HG02870 (cell line): ENCODE measurements around the gene ABCE1.
"Not testable (repeated sequence)": the region's sequence is repeated elsewhere in the genome, so short reads cannot be mapped to it uniquely, and the experiment has no call there.

Experiments
- ATAC-seq: cut with Tn5 transposase; IDR thresholded peaks from one replicate; pipeline ENCODE4 v1.9.1; 2021; ENCODE audit warnings: mild to moderate bottlenecking, moderate library complexity; ENCODE audit not compliant: unreplicated experiment

The ABCE1 gene

DNA sequence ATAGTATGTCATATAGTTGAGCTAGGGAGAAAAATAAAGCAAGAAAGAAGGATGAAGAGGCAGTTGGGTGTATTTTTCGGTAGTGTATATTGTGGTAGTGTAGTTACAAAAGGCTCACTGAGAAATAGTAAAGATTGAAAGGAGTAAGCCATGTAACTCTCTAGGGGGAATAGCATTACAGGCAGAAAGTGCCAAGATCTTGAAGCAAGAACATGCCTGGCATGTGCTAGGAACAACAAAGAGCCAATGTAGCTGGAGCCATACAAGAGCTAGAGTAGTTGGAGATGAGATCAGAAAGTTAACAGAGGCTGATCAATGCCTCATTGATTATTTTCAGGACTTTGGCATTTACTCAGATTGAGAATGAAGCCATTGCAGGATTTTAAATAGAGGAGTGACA lies 3.0 kb downstream of the ABCE1 start:
- no peak for ATAC-seq

DNA sequence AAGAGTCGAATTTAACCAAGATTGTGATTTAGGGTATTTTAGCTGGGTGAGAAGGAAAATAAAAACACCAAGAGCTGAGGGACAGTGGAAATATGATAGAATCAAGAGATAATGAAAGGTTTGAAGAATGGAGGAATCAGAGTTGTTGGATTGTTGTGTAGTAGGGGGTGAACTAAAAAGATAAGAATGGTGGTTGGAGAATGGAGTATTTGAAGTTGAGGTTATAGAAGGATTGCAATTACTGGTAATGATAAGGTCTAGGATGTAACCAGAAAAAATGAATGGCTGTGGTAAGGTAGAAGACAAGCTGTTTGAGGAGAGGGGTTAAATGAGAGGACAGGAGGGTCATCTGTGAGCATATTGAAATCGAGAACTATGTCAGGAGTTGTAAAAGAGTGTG lies 4.5 kb downstream of the ABCE1 start:
- no peak for ATAC-seq

DNA sequence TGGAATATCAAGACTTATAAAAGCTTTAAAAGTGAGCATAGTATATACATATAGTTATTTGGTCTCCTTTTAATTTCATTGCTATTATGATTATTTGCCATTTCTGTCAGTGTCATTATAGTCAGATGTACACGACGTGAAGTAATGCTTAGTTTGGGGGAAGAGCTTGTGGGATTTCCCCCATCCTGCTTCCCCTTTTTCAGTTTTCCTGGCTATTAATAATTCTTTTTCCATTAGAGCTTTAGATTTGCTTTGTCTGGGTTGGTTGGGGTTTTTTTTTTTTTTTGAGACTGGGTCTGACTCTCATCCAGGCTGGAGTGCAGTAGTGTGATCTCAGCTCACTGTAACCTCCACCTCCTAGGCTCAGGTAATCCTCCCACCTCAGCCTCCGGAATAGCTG lies 5.4 kb downstream of the ABCE1 start:
- ATAC-seq = no peak

DNA sequence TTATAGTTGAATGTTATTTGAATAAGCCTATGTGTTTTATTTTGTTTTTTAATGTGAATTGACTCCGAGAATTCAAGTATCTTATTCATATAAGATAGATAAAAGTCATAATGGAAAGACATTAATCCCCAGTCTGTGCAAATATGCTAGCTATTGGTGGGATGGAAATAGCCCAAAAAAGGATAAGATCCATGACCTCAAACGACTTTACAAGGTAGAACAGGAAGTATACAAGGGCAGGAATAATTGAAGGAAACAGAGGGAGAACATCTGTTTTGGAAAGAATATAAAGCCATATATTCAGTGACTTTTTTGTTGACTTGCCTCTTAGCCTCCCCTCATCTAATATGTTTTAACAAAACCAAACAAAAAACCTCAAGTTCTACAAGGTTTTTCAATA lies 9.0 kb downstream of the ABCE1 start:
- no peak for ATAC-seq

DNA sequence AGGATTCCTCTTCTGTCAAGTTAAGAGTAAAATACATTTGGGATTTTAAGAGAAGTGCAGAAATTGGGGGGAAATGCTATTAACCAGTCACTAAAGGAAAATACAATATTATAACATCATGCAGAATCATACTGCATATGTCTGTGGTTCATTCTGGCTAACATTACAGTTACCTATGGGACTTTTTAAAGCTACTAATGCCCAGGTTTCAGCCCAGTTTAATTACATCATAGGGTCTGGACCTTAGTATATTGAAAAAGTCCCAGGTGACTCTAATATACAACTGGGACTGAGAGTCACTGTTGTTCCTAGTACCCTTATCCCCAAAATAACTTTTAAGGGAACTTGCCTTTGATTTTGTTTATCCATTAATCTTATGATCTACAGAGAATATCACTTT lies 10.0 kb downstream of the ABCE1 start:
- no peak for ATAC-seq

DNA sequence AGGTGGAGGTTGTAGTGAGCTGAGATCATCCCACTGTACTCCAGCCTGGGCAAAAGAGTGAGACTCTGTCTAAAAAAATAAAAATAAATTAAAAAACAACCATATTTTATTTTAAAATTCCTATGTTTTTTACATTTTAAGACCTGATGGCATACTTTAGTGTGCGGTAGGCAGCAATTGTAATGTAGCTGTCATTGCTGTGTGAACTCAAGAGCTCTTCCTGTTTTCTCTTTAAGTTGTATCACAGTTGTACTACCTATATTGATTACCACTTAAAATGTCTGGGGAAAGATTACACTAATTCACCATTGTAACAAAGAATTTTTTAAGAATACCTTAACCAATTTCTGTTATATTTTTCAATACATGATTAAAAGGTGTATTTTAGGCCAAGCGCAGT lies 27.3 kb downstream of the ABCE1 start:
- no peak for ATAC-seq

DNA sequence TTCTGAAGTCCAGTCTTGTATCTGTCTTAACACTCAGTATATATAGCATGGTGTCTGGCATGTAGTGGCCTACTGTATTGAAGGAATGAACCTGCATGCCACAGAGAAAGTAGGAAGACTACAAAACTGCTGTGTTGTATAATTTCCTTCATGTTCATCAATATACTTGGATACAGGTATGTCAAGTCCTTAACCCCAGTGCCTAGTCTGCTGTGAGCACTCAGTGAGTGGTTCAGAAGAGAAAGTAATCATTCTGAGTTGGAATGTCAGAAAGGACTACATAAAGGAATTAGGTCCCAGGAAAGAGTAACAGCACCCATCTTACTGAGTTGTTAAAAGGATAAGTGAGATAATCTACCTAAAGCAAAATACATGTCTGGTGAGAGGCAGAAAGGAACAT lies 32.0 kb downstream of the ABCE1 start:
- ATAC-seq = no peak

DNA sequence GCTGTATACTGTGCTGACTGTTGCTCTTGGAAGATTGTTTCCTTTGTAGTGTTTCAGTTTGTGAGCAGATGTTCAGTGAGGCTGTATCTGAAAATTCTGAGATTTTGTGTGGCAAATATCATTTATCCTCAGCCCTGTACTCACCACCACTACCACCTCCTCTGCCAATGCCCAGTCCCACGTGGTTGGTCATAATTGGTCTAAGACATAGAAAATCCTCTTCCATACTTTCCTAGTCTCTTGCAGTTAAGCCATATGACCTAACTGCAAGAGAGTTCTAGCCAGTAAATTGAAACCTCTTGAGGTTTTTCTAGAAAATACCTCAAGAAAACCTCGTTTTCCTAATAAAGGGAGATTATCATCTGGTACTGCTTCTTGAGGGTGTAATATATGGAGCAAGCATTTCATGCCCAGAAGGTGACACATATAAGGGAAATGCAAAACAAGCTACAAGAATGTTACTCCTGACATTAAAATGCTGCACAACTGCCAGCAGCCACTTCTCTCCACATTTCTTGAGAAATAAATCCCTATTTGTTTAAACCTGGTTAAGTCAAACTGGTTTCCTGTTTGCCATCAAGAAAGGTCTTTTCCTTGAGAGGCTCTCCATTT lies 32.8 kb downstream of the ABCE1 start:
- ATAC-seq = no peak

DNA sequence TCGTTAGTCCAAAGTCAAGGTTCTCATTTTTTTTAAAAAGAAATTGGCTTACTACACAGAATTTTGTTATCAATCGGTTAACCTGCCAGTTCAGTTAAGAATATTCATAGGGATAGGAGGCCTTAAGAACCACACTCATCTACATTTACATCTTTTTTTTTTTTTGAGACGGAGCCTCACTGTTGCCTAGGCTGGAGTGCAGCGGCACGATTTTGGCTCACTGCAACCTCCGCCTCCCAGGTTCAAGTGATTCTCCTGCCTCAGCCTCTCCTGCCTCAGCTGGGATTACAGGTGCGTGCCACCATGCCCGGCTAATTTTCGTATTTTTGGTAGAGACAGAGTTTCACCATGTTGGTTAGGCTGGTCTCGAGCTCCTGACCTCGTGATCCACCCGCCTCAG lies 33.7 kb downstream of the ABCE1 start:
- no peak for ATAC-seq

DNA sequence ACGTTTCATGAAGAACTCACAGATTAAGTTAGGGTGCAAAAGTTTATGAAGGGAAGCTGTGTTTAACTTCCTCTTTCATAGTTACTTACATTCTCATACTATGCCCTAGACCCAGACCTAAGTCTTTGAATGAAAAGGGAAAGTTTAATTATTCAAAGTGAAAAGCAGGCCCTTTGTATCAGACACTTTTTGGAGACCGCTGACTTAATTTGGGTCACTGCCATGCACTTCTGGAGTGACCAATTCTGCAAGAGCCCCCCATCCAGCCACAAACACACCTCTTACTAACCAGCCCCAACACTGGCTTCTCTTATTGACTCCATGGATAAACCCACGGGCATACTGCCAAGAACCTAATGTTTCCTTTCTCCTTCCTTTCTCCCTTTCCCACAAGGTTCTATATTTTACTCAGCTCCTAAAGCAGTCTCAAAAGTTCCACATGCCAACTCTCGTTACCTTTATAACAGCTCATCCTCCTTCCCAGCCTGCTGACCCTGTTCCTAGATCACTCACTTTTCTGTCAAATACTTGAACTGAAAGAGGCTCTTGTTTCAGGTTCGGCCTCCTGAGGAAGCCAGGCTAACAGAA lies 34.5 kb downstream of the ABCE1 start:
- ATAC-seq = peak; percentile 81

DNA sequence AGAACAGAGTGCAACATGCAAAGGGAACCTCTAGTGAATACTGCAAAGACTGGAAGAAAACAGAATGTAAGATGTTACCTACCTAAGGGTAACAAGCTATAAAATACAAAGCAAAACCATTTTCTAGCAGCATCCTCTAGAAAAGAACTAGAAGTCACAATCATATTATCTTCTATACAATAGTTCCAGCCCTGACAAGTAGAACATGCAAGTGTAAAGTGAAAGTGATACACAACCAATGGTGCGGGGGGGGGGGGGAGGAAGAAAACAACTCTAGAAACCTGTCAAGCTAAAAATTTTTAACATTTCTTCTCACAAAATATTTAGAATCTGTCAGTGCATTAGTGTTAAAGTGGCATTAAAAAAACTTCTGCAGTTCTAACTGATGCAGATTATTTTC lies 38.1 kb downstream of the ABCE1 start:
- ATAC-seq = not testable (repeated sequence)

DNA sequence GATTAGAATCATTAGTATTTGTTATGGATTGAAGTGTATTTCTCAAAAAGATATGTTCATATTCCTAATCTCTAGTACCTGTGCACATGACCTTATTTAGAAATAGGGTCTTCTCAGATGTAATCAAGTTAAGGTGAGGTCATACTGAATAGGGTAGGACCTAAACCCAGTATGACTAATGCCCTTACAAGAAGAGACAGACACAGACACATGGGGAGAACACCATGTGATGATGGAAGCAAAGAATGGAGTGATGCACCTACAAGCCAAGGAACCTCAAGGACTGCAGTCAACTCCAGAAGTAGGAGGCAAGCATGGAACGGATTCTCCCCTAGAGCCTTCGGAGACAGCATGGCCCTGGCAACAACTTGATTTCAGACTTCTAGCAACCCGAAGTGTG lies 50.9 kb downstream of the ABCE1 start:
- no peak for ATAC-seq

DNA sequence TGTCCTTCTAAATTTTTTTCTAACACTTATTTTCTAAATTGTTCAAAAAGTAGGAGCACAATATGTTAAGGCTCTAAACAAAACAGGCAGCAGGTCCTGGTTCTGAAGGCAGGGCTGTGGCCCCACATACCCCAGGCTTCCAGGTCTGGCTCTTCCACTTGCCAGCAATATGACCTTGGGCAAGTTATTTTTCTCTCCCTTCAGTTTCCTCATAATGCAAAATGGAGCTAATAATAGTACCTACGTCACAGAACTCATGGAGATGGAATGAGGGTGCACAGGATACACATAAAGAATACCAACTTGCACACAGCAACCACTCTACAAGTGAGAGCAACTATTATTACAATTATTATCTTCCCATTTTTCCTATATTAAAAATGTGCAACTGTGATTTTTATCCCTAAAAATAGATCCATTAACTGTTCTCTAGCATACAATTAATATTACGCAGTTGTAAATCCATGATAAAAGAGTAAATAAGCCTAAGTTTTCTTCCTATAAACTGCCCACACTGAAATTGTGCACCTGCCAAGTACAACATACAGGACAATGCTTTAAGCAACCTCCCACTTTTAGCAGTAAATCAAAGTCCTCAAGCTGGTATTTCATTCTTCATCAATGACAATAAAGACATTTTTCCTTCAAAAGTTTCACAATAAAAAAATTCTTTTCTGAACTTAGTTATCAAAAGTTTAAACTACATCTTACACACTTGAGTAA lies 55.2 kb downstream of the ABCE1 start:
- no peak for ATAC-seq

DNA sequence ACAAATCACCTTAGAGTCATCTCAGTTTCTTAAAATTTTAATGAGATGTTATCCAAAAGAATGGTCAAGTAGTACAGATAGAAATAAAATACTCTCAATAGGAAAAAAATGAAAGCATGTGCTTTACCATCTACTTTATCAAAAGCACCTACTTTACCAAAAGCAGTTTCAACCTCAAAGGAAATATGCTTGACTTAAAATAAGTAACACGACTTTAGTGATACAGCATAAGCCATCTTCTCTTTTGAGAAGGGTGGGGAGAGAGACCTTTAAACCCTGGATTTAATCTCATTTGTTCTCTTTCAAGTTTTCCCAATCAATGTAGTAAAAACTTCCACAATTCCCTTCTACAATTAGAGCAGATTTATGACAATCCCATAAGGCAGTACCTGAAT lies 55.8 kb downstream of the ABCE1 start:
- no peak for ATAC-seq

DNA sequence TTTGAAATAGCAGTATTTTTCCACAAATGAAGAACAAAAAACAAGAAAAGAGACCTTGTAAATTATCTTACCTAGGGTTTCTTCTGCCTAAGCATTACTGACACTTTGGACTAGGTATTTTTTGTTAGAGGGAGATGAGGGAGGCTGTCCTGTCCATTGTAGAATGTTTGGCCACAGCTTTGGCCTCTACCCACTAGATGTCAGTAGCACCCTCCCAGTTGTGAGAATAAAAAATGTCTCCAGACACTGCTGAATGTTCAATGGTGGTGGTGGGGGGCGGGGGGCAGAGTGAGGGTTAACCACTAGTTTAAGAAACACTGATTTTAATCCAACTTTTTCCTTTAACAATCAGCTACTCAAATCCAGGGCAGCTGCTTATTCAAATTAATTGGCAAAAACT lies 56.5 kb downstream of the ABCE1 start:
- peak; percentile 81 for ATAC-seq

DNA sequence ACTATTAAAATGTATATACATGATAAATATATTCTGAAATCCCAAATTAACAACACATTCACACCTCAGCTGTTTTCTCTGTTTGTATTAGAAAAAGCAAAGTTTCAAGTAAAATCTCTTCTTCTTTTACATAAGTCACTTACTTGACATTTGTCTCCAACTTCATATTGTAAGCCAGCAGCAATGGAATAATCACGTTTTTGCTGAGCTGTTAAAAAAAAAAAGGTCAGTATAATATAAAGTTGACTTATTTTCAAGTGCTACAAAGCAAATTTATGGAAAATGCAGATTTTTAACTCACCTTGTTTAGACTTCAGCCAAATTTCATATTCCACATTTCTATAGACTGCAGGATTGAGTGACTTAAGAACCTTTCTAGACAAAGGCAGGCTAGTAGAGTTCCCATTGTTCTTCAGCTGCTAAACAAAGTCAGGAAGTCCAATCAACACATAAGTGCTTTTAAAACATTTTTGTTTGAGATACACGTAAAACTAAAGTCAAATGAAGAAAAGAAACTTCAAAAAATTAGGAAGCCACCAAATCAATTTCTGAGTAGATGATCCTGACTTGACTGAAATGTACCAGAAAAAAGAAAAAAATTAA lies 57.3 kb downstream of the ABCE1 start:
- no peak for ATAC-seq

DNA sequence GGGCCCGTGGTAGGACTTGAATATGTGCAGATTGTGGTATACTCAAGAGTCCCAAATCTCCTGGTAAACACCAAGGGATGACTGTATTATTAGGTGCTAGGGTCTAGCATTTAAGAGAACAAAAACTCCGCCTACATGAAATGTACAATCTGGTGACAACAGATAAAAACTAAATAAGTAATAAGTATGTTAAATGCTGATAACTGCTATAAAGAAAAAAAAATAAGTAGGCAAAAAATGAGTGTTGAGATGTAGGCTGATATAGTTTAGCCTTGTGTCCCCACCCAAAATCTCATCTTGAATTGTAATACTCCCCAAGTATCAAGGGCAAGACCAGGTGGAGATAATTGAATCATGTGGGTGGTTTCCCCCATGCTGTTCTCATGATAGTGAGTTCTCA lies 58.9 kb downstream of the ABCE1 start:
- ATAC-seq = no peak

DNA sequence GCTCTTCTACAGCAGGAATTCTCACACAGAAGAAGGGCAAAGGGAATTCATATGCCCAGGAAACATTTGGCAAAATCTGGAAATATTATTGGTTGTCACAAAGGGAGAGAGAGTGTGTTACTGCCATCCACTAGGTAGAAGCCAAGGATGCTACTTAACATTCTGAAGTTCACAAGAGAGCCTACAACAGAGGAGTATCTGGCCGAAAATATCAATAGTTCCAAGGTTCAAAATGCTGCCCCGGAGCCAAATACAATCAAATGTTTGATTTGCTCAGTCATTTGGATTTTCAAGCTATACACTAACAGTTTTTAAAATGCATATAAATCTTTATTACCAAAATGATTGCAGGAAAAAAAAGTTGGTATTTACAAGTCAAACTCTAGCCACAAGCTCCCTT lies 63.4 kb downstream of the ABCE1 start:
- ATAC-seq = no peak

DNA sequence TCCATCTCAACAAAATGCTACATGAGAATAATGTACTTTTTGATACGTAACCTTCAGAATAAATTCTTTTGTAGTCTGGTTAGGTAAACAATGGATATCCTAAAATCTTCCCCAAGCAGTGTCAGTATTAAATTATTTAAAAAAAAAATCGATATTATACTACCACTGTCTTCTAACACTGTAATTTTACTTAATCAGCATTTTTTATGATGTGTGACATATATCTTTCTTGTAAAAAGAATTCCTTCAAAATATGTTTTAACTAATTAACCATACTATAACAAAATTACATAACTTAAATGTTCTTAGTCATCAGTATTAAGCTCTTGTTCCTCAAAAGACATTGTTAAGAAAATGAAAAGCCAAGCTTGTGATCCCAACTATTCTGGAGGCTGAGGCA lies 69.8 kb downstream of the ABCE1 start:
- no peak for ATAC-seq

DNA sequence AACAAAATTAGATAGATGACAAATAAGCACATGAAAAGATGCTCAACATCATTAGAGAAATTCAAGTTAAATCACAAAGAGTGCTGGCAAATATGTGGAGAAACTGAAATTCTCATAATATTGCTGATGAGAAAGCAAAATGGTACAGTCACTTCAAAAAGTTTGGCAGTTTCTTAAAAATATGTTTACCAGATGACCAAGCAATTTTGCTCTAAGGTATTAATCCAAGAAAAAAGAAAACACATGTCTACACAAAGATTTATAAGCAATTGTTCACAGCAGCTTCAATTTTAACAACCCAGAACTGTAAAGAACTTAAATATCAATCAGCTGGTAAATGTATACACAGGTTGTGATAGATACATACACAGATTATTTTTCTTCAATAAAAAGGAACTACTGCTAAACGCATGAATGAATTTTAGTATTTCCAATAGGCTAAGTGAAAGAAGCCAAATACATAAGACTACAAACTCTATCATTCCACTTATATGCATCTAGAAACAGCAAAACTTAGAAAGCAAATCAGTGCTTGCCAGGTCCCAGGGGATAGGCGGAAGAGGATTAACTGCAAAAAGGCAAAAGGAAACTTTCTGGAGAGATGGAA lies 70.6 kb downstream of the ABCE1 start:
- no peak for ATAC-seq

DNA sequence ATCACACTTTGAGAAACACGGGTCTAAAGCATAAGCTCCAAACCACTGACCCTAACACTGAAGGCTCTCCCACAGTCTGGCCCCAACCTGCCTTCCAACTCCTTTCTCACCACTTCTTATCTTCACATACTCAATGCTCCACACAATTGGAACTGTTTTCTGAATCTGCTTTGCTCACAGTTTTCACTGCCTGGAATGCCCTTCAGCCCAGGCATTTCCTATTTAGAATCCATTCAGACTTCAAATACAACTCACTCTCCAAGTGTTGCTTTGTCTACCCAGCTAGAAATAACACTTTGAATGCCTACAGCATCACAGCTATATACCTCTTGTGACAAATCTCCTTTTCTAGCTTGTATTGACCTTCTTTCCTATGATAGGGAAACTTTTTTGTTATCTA lies 72.1 kb downstream of the ABCE1 start:
- ATAC-seq = no peak

DNA sequence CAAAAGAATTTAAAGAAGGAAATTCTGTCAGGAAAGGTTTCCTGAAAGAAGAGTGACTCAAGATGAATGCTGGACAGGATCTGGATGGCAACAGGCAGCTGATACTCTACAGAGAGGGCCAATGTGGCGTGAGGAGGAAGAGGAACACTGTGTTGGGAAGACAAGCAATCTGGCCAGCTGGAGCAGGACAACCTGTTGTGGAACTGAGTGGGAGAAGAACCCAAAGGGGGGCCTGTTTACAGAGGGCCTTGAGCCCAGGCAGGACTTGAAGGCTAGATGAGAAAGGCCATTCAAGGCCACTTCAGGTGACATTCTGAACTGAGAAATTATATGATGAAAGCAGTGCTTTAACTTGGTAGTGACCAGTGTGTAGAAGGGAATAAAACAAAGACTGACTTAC lies 73.8 kb downstream of the ABCE1 start:
- ATAC-seq = no peak
